SH-SY5Y (cell line): ENCODE results near the gene GMCL2.

ENCODE experiments used
- GATA2 ChIP-seq: IDR thresholded peaks from 2 replicates; pipeline ENCODE4 v1.6.1; 2011; ENCODE audit warnings: mild to moderate bottlenecking, low read depth, low read length
- GATA3 ChIP-seq: IDR thresholded peaks from 2 replicates; pipeline ENCODE4 v1.6.1; 2011; ENCODE audit warnings: low read depth, mild to moderate bottlenecking, low read length, moderate library complexity

DNA sequence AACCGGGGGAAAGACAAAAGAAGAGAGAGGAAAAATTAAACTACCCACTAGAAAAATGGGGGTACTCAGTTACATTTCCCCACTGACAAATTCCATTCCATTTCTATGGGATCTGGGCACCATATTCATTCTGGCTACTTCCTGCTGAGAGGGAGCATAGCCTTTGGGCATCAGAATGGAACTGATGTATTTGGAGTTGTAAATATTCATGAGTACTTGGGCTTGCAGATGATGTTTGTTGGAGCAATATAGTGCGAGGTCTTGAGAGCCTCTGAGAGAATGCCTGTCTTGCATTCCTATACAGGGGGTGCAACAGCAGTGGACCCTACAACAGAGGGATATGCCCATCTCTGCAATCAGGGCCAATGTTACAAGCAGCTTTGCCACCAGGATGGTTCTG is 16.7 kb downstream of the GMCL2 start:
- TF ChIP-seq GATA2 (no peak), GATA3 (no peak)
